ENCODE measurements around the gene PTGER1. TPM values are rescaled to one million over a fixed set of nuclear protein-coding genes. Genes with fewer than 3 reads are reported as not detected.

The PTGER1 gene
- total and polyA plus RNA-seq, 9 of the 15 experiments (the other 6 are each of a cell fraction or from before 2014, with no cell fraction given): 0.06 to 0.36 (median 0.31) TPM; not detected in 5

GRCh38 chr19:14495672-14496028, 20.5 kb upstream of the PTGER1 start:
- H3K27ac ChIP-seq (ENCODE audit: extremely low read depth, low read depth, low read length): peak overlapping the region; percentile 59; the same call in 1 of the 3 replicates
- no peak for TF ChIP-seq ZNF551 (CRISPR knock-in tag; IDR thresholded peaks at IDR 0.05)
- TF ChIP-seq DPF2 (IDR thresholded peaks at IDR 0.05): no peak
- no peak for TF ChIP-seq TEAD2 (tag; IDR thresholded peaks at IDR 0.05)
- TF ChIP-seq KDM1A (IDR thresholded peaks at IDR 0.05): 0 out of 4 replicates have a peak, but pooled peaks of 1 of the 2 experiments have one; percentile 0
- no peak for TF ChIP-seq CGGBP1 (CRISPR knock-in tag; IDR thresholded peaks at IDR 0.05)
- no peak for TF ChIP-seq ZNF175 (CRISPR knock-in tag; IDR thresholded peaks at IDR 0.05; ENCODE audit: low read depth)
- no peak for TF ChIP-seq HIVEP1 (CRISPR knock-in tag; IDR thresholded peaks at IDR 0.05)
- peak; percentile 83; the same call in 1 of the 2 replicates for TF ChIP-seq ZBTB7A (IDR thresholded peaks at IDR 0.05; ENCODE audit: borderline replicate concordance, control insufficient read depth, low read depth, low read length)
- peak; percentile 37; the same call in 1 of the 2 replicates for TF ChIP-seq PHF8 (IDR thresholded peaks at IDR 0.05; ENCODE audit: borderline replicate concordance, low read length)
- TF ChIP-seq HMG20B (CRISPR knock-in tag; IDR thresholded peaks at IDR 0.05): no peak
- peak overlapping the region; percentile 68 for H3K4me3 ChIP-seq
- H3K79me2 ChIP-seq (ENCODE audit: control insufficient read depth, insufficient read depth, low read length): peaks cover 5% of the 10 kb centered on the region; the same call in 2 of the 3 replicates
- no TSS peak for BruUV-seq (replicated peaks)
- in situ Hi-C loops (cut with MboI) (no loop called here), intact Hi-C loops (cut with micrococcal nuclease) (no loop called here)
- H4K20me1 ChIP-seq (replicated peaks; ENCODE audit: control insufficient read depth, insufficient read depth, low read length): no peaks in the 10 kb centered on the region
- peaks cover 16 to 29% of the 10 kb centered on the region in 2 experiments; a peak in 4 of 5 replicates for H3K4me1 ChIP-seq (replicated peaks in 1 of 2; ENCODE audit: control insufficient read depth in 2 of 2, insufficient read depth in 2 of 2, low read length in 2 of 2)
- H3K27me3 ChIP-seq (ENCODE audit: control insufficient read depth in 2 of 2, insufficient read depth in 2 of 2, low read length in 2 of 2): no peaks in the 10 kb centered on the region
- H2AFZ ChIP-seq (ENCODE audit: low read depth, low read length): peak overlapping the region; percentile 49
- no peak for FAIRE-seq
- ATAC-seq: peak; percentile 6
- ChIA-PET CTCF (ENCODE audit: low intra/inter-chr PET ratio) (no interaction called here), POLR2A (interaction anchor here (1.5 to 1.8 kb wide), 2 partner anchors 15 to 20 kb away, joined by 5 to 6 read pairs; no protein-coding TSS in a partner anchor)
- no peaks in the 10 kb centered on the region for H3K9me3 ChIP-seq (replicated peaks; ENCODE audit: control insufficient read depth, insufficient read depth, low read depth, low read length)
- H3K4me2 ChIP-seq (ENCODE audit: insufficient read depth, low read length): peak overlapping the region; percentile 82
- DNase-seq (ENCODE audit: extremely low read depth in 1 of 4, low spot score in 3 of 4): peak in 3 of 4 experiments; percentile 44 to 74 (median 73)
- H3K36me3 ChIP-seq (ENCODE audit: control insufficient read depth, insufficient read depth, low read length): peaks cover 6% of the 10 kb centered on the region; the same call in 1 of the 3 replicates
- 0% methylated on average over 3 of the region's 28 CpGs for WGBS (ENCODE audit: insufficient coverage, low coverage, missing lambda C conversion rate)
- peak overlapping the region; percentile 51 to 86 for H3K9ac ChIP-seq (ENCODE audit: insufficient read depth in 1 of 2, low read depth in 2 of 2, low read length in 2 of 2)
- H3K9me1 ChIP-seq (ENCODE audit: control insufficient read depth, insufficient read depth, low read length): no peaks in the 10 kb centered on the region
